Activated naive CD8-positive, alpha-beta T cell treated with anti-CD3 and anti-CD28 coated beads, Interleukin-2, amount 50 U/mL, for 16 hours (primary cell): ENCODE data around the gene RRM1.
A peak's percentile ranks its signal among the peaks of the same experiment; 100 is the strongest.
"Not testable (repeated sequence)": the region's sequence is repeated elsewhere in the genome, so short reads cannot be mapped to it uniquely, and the experiment has no call there.

Source experiments
- DNase-seq: peaks from one replicate; pipeline ENCODE4 v3.0.0-alpha.2; 2020; ENCODE audit warnings: low read depth, low spot score

The RRM1 gene

GRCh38 chr11:4094348-4095291 lies at the start of gene RRM1:
Gene RRM1, plus strand, starts transcription at chr11:4094799. Its CDS starts 214 bp downstream, at chr11:4095013.
- peak; percentile 85 for DNase-seq

GRCh38 chr11:4044976-4045646 lies 49.5 kb upstream of the RRM1 start:
- no peak for DNase-seq

DNA sequence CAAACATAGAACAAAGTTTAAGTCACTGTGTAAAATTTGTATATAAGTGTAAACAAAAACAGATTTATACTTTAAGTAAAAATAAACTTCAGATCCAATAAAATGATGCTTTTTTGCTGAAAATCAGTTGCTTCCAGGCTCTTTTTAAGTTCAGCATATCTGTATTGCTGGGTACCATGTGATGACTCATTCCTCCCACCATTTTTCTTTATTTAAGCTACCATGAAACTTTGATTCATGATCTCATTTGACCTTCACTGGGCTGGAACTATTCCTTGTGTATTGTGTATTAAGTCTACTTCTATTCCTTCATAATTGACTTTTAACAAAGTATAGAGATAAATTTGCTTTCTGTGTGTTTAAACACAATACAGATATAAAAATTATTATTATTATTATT lies 46.3 kb upstream of the RRM1 start:
- no peak for DNase-seq

- no peak for DNase-seq
These were observed 45.6 kb upstream of the RRM1 start for GRCh38 chr11:4049006-4049405.

- DNase-seq = no peak
These were observed 44.5 kb upstream of the RRM1 start for GRCh38 chr11:4050138-4050537.

DNA sequence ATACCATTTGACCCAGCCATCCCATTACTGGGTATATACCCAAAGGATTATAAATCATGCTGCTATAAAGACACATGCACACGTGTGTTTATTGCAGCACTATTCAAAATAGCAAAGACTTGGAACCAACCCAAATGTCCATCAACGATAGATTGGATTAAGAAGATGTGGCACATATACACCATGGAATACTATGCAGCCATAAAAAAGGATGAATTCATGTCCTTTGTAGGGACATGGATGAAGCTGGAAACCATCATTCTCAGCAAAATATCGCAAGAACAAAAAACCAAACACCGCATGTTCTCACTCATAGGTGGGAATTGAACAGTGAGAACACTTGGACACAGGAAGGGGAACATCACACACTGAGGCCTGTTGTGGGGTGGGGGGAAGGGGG lies 41.4 kb upstream of the RRM1 start:
- DNase-seq = not testable (repeated sequence)

GRCh38 chr11:4054643-4055042 lies 40.0 kb upstream of the RRM1 start:
- DNase-seq = no peak

DNA sequence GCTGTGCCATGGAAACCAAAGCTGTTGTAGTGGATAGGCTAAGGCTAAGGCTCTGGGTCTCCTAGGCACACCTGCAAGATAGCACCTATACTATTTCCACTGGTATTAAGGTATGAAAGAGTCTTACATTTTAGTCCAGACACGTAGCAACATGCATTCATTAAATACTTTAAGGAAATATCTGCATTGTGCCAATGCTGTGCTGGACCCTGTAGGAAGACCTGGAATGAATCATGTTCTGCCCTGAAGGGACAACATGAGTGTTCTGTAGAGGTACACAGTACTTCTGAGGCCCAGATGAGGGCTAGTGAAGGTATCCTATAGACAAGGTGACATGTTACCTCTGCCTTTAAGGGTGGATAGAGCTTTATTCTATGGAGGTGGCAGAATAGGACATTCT lies 35.2 kb upstream of the RRM1 start:
- DNase-seq = no peak

DNA sequence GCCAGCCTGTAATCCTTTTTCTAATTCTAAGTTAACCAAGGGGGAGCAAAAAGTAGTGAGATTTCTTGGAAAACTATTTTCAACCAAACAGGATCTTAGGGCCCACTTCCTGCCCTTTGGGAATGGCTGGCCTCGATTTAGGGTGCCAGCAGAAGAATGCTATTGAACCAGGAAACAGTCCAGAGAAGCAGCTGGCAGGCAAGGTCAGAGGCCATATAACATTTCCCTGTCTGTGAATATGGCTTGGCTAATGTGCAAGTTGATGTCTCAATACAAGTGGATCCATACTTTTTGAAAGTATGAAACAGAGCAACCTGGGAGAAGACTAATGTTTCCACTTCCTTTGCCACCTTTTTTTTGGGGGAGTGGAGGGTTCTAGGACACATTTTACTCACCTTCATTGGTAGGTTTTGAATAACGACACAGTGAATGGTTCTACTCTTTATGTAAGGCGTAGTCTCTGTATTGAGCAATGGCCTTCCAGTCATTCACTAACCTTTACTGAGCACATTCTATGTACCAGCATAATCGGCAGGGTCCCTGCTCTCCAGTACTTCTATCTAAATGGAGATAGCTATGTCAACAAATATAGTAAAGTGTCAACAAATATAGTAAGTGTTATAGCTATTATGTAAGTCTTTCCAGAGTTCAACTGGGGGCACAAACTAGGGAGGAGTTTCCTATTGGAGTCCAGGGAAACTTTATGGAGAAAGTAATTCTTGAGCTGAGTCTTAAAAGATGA lies 34.2 kb upstream of the RRM1 start:
- no peak for DNase-seq

DNA sequence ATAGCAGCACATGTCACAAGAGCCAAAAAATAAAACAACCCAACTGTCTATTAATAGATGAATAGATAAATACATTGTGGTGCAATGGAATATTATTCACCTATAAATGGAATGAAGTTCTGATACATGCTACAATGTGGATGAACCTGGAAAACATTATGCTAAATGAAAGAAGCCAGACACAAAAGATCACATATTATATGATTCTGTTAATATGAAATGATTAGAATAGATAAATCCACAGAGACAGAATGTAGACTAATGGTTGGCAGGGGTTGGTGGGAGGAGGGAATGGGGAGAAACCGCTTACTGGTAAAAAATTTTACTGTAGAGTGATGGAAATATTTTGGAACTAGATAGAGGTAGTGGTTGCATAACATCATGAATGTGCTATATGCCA lies 32.9 kb upstream of the RRM1 start:
- no peak for DNase-seq

GRCh38 chr11:4063348-4063747 lies 31.3 kb upstream of the RRM1 start:
- DNase-seq = no peak

- DNase-seq = no peak
These were observed 30.2 kb upstream of the RRM1 start for GRCh38 chr11:4064278-4064955.

- DNase-seq = no peak
These were observed 29.5 kb upstream of the RRM1 start for GRCh38 chr11:4065086-4065485.

DNA sequence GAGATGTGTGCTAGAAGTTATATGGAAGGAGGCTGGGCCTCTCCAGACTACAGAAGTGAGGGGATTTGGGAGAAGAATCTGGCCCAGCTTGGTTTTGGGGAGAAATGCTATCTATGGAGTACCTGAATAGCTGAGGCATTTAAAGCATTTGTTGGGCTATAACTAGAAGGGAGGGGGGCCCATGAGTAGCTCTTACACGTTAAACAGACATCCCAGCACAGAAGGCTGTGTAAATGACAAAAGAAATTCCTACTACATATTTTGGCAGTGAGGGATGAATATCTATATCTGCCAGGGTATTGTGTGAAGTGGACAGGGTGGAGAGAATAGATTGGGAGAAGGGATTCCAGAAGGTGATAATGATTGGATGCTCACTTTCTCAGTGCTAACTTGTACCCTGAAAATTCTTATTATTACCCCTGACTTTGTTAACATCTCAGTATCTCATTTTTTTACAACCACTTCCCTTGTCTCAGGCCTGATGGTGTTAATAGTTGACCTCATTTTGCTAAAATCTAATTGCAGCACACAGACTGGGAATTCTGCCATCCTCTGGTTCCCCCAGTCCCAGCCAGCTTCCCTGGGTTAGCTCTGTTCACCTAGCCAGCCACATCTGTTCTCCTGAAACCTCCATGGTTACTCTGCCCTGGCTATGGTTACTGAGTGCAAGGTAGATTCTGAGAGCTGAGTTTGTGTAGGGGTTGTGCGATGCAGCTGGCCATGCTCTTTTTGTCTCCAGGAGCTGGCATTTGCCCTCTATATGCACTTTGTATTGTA lies 28.8 kb upstream of the RRM1 start:
- DNase-seq = no peak

DNA sequence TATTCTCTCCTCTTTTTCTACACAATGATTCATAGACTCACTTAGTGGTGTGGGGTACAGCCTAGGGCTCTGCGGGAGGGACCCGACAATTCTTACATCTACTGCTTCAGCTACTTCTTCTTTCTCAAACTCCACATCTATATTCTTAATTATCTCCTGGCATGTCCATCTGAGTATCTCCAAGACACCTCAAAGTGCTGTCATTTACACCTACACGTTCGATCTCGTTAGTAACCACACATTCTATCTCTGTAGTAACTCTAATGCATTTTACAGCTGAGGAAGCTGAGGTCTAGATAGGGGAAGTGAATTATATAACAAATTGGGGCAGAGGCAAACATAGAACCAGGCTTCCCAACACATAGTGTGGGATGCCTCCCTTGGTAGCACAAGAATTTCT lies 27.7 kb upstream of the RRM1 start:
- no peak for DNase-seq

GRCh38 chr11:4068962-4069361 lies 25.6 kb upstream of the RRM1 start:
- DNase-seq = no peak

DNA sequence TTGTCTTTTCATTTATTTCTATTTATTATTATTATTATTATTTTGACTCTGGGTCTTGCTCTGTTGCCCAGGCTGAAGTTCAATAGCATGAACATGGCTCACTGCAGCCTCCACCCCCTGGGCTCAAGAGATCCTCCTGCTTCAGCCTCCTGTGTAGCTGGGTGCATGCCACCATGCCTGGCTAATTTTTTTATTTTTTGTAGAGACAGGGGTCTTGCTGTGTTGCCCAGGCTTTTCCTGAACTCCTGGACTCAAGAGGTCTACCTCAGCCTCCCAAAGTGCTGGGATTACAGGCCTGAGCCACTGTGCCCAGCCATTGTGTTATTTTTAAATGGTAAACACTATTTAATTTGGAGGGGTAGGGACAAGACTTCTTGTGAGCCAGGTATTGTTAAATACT lies 23.3 kb upstream of the RRM1 start:
- DNase-seq = no peak

DNA sequence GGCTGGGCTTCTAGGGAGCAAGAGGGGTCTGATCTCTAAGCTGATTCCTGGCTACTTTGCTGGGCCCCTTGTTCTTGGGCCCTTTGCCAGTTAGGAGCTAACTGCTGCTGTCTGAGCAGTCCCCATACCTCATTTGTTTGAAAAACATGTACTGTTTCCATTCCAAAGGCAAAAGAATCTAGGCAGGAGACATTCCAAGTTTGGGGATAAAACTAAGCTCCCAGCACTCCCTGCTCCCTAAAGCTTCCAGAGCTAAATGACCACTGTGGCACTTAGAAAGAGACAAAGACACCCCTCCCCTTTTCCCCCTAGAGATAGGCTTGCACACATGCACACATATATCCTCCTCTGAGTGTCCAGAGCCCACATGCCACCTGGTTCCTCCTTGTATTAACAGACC lies 22.7 kb upstream of the RRM1 start:
- no peak for DNase-seq

DNA sequence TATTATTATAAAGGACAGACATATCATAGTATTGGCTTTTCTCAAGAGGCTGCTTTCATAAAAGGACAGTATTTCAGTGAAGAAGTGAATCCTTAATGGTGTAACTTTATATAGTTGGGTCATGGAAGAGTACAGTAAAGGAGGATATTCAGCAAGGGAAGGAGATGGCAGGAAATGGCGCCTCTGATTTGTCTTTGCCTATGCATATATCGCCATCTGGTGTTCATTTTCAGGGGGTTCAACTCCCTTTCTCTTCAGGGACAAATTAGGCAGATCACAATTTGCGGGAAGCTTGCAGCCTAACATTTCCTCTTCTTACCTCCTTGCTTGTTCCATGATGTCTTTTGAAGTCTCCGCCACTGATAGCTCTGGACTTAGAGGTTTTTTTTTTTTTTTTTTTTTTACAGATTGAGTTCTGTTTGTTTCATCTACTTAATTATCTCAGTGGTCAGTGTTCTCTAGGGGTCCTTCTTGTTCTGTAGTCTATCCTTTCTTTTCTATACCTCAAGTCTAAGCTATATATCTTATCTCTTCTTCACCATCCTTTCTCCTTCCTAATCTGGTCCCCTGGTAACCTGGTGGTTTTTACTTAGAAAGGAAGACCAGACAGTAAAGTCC lies 21.8 kb upstream of the RRM1 start:
- DNase-seq = peak; percentile 17

DNA sequence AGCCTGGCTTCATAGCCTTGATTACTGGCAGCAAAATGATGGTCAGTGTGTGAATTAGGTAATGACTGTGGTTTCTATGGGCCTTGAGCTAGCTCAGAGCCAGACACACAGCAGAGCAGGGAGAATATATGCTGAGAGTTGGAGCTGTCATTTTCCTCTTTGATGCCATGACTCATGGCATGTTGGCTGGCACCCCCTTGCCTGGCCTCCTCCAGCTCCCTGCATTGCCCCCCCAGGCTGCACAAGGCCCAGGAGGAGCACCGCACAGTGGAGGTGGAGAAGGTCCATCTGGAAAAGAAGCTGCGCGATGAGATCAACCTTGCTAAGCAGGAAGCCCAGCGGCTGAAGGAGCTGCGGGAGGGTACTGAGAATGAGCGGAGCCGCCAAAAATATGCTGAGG lies 20.3 kb upstream of the RRM1 start:
- DNase-seq = no peak

GRCh38 chr11:4076774-4077173 lies 17.8 kb upstream of the RRM1 start:
- no peak for DNase-seq
